ENCODE results near the gene FGD3. TPM values are rescaled to one million over a fixed set of nuclear protein-coding genes. Genes with fewer than 3 reads are reported as not detected.

Gene FGD3
- total RNA-seq, 1 donor from 2014 or later: 0.46 TPM

DNA sequence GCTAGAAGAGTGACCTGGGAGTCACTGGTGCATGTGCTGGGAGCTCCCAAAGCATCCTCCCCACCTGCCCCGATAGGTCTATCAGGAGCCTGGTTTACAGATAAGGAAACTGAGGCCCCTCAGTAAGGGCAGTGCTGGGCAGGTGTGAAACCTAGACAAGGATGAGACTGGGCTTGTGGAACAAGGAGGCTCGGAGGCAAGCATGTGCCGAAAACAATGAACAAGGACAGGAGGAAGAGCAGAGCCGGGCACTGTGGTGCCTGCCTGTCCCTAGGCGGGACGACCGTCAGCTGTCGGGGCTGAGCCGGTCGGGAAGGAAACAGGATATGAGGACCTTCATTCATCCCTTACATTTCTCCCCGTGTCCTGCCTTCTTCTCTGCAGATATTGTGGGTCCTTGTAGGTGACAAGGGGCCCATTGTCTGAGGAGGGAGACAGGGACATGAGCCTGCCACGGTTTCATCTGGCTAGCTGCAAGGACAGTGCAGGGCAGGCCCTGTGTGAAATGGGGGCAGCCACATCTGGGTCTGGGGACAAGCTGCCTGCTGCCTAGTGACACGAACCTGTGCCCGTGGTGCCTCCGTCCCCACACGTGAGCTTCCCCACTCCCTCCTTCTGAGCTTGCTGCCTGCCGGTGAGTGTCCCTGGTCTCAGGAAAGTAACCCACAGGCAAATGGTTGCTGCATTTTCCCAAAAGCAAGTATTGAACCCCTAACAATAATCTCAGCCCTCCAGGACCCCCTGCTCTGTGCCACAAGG, 18.6 kb downstream of the FGD3 start:
- TF ChIP-seq CTCF (IDR thresholded peaks at IDR 0.05; ENCODE audit: insufficient read depth, low read length, poor library complexity, severe bottlenecking): no peak
- DNase-seq (ENCODE audit: low read depth): no peak
- Histone ChIP-seq H3K36me3 (ENCODE audit: control insufficient read depth, insufficient read depth, low read length) (no peaks in the 10 kb centered on the region), H3K4me3 (ENCODE audit: low read depth, low read length) (no peak overlapping the region), H3K27me3 (ENCODE audit: control insufficient read depth, insufficient read depth, low read length) (no peaks in the 10 kb centered on the region)

DNA sequence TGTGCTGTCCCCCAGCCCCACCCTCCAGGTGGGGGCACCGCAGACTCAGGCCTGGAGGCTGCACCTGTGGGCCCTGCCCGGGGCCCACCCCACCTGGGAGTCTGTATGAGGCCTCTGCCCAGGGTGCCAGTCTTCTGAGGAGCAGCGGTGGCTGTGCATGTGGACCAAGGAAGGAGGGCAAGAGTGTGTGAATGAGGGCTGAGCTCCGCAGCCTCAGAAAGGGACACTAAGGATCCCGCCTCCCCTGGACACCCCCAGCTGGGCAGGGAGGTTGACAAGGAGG, 19.1 kb downstream of the FGD3 start:
- no peaks in the 10 kb centered on the region for H3K36me3 ChIP-seq (ENCODE audit: control insufficient read depth, insufficient read depth, low read length)
- TF ChIP-seq CTCF (IDR thresholded peaks at IDR 0.05; ENCODE audit: insufficient read depth, low read length, poor library complexity, severe bottlenecking): no peak
- no peak for DNase-seq (ENCODE audit: low read depth)
- no peak overlapping the region for H3K4me3 ChIP-seq (ENCODE audit: low read depth, low read length)
- H3K27me3 ChIP-seq (ENCODE audit: control insufficient read depth, insufficient read depth, low read length): no peaks in the 10 kb centered on the region

- TF ChIP-seq CTCF (IDR thresholded peaks at IDR 0.05; ENCODE audit: insufficient read depth, low read length, poor library complexity, severe bottlenecking): no peak
- no peak overlapping the region for H3K4me3 ChIP-seq (ENCODE audit: low read depth, low read length)
- no peaks in the 10 kb centered on the region for H3K36me3 ChIP-seq (ENCODE audit: control insufficient read depth, insufficient read depth, low read length)
- no peaks in the 10 kb centered on the region for H3K27me3 ChIP-seq (ENCODE audit: control insufficient read depth, insufficient read depth, low read length)
- no peak for DNase-seq (ENCODE audit: low read depth)
Observed at GRCh38 chr9:92968081-92968480, 20.8 kb downstream of the FGD3 start.

GRCh38 chr9:92969516-92970466, 22.5 kb downstream of the FGD3 start:
- H3K36me3 ChIP-seq (ENCODE audit: control insufficient read depth, insufficient read depth, low read length): no peaks in the 10 kb centered on the region
- peaks cover 3% of the 10 kb centered on the region for H3K27me3 ChIP-seq (ENCODE audit: control insufficient read depth, insufficient read depth, low read length)
- no peak overlapping the region for H3K4me3 ChIP-seq (ENCODE audit: low read depth, low read length)
- TF ChIP-seq CTCF (IDR thresholded peaks at IDR 0.05; ENCODE audit: insufficient read depth, low read length, poor library complexity, severe bottlenecking): no peak
- no peak for DNase-seq (ENCODE audit: low read depth)

- TF ChIP-seq CTCF (IDR thresholded peaks at IDR 0.05; ENCODE audit: insufficient read depth, low read length, poor library complexity, severe bottlenecking): no peak
- no peak for DNase-seq (ENCODE audit: low read depth)
- no peaks in the 10 kb centered on the region for H3K36me3 ChIP-seq (ENCODE audit: control insufficient read depth, insufficient read depth, low read length)
- H3K27me3 ChIP-seq (ENCODE audit: control insufficient read depth, insufficient read depth, low read length): peaks cover 3% of the 10 kb centered on the region
- no peak overlapping the region for H3K4me3 ChIP-seq (ENCODE audit: low read depth, low read length)
Observed at GRCh38 chr9:92970467-92970923, 23.2 kb downstream of the FGD3 start.

Data from kidney epithelial cell (primary cell).